Embryonic facial prominence (tissue), 1 donor: ENCODE results near the gene EXOSC7.

Experiments
- DNase-seq: peaks from one replicate; pipeline ENCODE4 v3.0.0-alpha.2; 2016; ENCODE audit errors: extremely low spot score

Gene EXOSC7

DNA sequence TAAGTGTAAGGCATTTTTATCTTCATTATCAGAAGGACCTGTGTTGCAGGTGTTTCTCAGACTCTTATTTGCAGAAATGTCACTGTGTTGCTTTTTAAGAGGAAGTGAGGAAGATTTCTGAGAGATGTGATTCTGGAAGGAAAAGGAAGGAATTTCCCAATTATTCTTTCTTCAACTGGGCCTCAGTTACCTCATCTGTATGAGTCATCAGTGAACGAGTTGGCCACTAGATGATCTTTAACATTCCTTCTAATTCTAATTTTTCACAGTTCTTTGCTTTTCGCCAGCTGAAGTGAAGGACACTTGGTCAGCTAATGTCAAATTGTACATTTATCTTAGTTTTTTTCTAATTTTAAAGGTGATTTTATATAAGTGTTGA, 79.0 kb downstream of the EXOSC7 start:
- no peak for DNase-seq

DNA sequence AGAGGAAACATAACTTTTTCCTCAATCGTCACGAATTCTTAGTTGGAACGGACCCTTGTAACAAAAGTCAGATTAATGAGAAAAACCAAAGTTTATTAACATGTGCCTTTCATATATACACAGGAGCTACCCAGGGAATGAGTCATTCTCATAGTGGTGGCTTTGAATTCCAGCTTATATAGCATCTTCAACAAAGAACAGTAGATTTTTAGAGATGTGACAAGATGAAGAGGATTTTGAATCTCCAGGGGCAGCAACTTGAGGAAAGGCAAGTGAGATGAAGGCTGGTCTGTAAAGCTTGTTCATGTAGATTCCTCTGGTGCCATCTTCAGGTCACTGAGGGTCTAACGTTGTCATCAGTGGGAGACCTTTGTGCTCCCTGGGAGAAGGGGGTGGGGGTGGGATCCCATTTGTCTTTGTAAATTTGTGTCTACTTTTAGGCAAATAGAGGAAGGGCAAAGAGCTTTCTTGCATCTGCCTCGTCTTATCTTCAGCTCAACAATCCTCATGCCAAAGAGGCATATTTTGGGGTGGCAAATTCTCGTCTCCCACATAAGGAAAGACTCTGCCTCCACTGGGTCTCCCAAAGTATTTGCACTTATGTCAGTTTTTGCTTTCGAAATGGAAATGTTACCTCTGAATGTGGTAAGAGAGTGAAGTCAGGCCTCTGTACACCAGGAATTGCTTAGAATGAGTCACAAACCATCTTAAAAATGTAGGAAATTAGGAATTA, 79.5 kb downstream of the EXOSC7 start:
- no peak for DNase-seq

DNA sequence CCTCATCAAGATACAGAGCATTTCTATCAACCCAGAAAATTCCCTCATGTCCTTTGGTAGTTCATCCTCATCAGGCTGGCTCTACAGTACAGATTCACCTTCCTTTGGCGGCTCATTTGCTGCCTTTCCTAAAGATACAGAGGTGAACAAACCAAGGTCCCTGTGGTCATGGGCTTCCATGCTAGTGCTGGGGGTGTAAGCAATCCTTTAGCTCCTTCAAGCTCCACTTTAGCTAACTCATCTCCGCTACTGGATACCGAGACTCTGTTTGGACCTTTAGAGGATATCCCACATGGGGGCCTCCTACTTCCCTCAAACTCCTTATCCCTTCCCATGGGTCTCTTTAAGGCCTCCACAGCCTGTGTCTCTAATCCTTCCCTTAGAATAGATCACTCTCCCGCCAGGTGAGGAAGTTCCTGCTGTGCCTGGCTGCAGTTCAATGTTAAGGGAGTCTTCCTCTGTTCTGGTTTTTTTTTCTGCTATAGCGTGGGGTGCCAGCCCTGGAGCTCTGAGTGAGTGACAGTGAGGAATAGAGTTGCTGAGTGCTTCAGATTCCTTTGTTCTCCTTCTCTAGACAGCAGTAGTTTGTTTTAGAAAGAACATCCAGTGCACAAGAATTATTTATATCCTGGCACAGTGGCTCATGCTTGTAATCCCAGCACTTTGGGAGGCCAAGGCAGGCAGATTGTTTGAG, 80.7 kb downstream of the EXOSC7 start:
- DNase-seq = no peak

DNA sequence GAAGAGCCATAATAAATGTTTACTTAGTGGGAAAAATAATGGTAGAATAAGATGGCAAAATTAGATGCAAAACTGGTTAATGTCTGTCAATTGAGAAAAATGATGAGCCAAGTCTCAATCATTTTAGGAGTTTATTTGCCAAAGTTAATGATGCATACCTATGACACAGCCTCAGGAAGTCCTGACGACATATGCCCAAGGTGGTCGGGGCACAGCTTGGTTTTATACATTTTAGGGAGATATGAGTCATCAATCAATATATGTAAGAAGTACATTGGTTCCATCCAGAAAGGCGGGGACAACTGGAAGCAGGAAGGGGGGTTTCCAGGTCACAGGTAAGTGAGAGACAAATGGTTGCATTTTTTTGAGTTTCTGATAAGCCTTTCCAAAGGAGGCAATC, 81.5 kb downstream of the EXOSC7 start:
- no peak for DNase-seq

DNA sequence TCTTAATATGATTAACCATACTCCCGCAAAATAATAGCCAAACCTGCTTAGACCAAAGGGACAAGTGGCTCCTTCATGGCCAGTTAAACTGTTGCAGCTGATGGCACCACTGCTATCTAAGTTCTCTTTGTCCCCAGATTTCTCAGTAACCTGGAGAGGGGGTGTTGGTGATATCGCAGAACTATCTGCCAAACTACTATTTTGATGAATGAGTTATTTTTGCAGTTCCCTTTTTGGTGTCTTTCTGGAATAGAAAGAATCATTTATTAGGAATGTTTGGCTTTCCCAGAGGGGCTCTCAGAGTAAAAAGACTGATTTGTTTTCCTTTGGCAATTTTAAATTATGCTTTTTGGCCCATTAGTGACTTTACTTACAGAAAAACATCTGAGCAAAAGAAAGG, 83.1 kb downstream of the EXOSC7 start:
- DNase-seq = no peak

DNA sequence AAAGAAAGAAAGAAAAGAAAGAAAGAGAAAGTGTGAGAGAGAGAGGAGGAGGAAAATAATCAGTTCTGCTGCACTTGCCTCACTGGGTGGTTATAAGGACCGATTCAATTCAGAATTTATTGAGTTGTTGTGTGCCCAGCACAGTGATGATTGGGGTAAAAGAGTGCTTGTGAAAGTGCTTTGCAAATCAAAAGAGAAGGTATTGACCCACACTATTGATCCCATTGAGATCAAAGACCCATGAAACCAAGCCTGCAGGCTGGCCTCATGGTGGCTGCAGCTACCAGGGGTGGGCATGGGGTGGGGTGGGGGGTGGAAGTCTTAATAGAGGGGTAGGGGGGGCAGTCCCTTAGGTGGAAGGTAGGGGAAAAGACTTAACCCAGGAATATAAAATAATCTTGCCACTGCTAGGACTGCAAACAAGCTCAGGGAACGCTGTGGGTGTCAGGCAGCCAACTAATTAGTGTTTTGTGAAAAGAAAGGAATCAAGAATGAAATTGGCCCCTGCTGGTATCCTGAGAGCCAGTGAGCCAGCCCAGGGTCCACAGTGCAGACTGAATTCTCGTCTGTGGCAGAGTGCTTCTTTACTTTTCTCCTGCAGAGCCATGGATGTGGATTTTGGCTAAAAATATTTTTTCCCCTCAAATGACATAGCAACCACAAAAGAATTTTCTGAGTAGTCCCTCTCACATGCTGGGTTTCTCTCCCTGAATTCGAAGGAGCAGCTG, 84.3 kb downstream of the EXOSC7 start:
- DNase-seq = no peak
